ENCODE measurements around the gene KIAA0232.
"Not testable (repeated sequence)": the region's sequence is repeated elsewhere in the genome, so short reads cannot be mapped to it uniquely, and the experiment has no call there.

The KIAA0232 gene

DNA sequence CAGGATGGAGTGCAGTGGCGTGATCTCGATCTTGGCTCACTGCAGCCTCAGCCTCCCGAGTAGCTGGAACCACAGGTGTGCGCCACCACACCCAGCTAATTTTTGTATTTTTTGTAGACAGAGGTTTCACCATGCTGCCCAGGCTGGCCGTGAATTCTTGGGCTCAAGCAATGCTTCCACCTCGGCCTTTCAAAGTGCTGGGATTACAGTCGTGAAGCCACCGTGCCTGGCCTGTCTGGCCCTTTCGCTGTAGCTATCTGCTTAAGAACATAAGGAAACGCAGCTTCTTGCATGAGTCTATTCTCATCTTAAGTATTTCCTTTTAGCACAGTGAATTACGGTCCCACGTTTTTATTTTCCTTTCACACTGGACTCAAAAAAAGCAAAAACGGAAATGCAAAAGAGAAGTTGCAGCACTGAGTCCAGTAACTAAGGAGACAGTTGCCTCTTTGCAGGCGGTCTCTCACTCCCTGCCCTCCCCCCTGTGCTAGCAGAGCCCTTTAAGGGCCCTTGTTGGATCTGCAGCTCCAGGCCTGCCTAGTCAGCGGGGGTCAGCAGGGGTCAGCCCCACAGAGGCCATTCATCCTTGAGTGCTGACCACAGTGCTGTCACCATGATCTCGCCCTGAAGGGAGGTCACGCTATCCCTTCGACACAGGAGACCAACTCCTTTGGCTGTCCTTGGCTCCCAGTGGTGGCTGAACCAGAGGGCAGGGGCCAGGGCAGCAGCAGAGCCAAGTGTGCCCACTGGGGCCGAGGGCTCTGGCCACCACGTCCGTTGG is 105.3 kb downstream of the KIAA0232 start:
- DNase-seq, result no peak

DNA sequence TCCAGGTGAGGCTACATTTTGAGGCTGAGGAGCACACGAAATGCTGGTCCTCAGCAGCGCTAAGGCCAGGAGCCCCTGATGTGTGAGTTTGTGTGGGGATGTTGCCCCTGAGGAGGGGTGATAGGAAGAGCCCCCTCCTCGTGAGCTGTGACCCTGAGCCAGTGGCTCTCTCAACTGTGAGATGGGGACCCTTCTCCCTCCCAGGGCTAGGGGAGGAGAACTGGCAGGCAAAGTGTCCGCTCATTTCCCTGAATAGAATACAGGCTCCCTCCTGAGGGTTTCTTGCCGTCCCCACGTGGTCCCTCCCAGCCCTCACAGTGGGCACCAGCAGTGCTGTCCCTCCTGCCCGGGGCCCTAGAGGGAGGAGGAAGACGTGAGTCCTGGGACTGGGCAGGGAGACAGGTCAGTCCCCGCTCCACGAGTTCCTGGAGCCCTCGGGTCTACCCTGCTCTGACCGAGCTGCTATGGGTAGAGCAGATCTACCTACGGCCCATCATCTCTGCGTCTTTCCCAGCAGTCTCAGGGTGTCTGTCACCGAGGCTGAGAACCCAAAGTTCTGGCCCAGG is 106.1 kb downstream of the KIAA0232 start:
- DNase-seq, result no peak

DNA sequence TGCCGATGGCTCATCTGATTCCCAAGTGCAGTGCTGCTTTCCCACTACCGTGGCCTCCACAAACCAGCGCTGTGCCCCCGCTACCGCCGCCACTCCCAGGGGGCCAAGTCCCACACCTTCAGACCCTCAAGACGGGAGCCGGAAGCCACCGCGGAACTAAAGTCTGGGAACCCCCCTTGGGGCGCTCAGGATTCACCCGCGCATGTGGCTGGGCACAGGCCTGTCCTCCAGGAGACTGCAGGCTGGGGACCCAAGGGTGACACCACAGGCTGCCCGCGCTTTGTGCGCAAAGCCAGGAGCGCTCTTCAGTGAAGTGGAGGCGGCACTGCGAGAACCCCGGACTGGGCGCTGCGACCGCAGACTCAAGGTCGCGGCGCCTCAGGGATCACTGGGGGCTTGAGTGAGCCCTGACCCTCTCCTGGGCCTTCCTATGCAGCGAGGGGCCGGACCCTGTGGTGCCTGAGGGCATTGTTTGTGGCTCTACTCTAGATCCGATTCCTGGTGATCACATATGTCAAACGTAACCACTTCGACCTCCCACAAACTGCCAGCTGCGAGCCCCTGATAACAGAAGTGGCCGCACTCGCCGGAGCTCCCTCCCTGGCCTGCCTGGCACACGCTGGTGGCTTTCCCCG is 106.7 kb downstream of the KIAA0232 start:
- no peak for DNase-seq

DNA sequence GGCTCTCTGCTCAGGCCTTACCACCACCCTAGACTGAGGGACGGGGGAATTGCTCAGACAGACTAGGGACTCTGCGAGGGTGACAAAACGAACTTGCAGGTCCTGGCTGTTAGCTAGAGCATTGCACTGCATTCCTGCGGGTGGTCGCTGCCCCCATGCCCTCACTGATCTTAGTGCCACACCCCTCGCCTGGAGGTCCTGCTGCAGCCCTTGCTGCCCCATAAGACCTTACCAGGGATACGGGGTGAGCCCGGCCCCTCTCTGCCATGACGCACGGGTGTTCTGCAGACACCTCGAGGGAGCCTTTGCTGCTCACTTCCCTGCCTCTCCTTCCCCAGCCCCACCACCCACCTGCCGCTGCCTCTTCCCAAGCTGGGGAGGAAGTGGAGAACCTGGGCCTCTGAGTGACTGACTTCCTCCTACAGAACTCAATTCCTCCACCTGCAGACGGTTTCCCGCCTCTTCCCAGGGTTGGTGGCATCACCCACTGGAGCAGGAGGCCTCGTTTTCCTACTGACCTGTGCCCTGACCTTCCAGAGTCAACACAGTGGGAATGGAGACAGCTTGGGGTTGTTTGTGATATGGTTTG is 107.3 kb downstream of the KIAA0232 start:
- no peak for DNase-seq

DNA sequence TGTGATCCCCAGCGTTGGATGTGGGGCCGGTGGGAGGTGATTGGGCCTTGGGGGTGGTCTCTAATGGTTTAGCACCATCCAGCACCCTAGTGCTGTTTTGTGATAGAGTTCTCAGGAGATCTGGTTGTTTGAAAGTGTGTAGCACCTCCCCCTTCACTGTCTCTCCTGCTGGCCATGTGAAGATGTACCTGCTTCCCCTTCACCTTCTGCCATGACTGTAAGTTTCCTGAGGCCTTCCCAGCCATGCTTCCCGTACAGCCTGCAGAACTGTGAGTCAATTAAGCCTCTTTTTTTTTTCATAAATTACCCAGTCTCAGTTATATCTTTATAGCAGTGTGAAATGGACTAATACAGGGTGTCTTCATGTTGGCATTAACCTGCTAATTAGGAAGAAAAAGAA is 107.8 kb downstream of the KIAA0232 start:
- no peak for DNase-seq

DNA sequence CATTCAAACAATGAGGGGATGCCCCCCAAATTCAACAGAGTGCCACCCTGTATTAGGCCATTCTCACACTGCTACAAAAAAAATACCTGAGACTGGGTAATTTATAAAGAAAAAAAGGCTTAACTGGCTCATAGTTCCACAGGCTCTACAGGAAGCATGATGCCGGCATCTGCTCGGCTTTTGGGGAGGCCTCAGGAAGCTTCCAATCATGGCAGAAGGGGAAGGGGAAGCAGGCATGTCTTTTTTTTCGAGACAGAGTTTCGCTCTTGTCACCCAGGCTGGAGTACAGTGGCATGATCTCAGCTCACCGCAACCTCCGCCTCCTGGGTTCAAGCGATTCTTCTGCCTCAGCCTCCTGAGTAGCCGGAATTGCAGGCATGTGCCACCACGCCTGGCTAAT is 108.4 kb downstream of the KIAA0232 start:
- not testable (repeated sequence) for DNase-seq

DNA sequence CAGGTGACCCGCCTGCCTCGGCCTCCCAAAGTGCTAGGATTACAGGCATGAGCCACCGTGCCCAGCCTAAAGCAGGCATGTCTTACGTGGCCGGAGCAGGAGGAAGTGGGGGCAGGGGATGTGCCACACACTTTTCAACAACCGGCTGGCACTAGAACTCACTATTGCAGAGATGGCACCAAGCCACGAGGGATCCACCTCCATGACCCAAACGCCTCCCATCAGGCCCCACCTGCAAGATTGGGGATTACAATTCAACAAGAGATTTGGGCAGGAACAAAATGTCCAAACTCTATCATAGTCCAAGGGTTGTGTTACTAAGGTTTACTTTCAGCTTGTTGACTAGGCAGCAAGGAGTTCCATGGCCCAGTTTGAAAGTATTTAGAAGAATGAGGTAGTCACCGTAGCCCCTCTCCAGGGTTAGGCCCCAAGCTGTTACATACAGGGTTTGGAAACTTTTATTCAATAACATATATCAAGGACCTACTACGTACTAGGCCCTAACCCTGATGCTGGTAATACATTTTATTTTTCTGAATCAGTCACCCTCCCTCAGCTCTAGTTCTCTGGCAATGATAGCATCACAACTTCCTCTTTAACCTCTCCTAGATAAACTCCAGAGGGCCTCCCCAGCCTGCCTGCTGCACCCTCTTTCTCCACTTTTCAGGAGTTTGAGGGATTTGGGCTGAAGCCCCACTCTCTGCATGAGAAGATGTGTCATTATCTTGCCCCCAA is 109.1 kb downstream of the KIAA0232 start:
- DNase-seq, result no peak

DNA sequence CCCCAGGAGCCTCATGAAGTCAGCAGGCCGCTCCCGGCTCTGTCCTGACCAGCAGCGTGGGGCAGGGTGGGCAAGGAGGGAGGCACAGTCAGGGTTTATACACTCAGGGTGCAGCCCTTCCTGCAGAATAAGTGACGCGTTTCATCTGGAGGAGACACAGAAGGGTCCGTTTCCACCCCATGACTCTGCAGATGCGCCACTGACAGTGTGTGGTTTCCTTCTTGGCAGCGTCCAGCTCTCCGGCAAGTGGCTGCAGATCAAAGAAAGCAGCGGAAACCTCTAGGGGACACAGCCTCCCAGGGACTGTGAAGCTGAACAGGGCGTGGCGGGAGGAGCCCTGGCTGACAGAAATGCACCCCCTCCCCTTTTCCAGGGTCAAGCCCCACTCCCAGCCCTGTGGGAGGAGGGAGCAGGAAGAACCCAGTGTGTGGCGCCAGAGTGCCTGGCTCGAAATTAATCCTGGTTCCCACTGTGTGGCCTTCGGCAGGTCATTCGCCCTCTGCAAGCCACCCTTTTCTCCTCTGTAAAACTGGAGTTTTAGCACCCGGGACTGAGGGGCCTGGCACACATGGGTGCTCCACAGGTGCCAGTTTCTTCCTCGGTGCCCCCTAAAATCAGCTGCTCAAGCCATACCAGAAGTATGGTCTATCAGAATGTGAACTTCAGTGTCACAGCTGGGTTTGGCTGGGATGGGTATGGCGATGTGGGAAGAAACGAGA is 109.8 kb downstream of the KIAA0232 start:
- DNase-seq, result peak; percentile 36

DNA sequence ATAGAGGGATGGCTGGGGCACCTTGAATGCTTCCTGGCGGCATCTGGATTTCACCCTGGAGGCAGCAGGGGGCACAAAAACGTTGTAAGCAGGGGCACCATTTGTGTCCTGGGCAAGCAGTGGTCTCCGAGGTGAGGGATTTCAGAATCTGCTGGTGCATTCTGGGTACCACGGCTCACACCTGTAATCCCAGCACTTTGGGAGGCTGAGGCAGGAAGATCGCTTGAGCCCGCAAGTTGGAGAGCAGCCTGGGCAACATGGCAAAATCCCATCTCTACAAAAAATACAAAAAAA is 110.3 kb downstream of the KIAA0232 start:
- no peak for DNase-seq

DNA sequence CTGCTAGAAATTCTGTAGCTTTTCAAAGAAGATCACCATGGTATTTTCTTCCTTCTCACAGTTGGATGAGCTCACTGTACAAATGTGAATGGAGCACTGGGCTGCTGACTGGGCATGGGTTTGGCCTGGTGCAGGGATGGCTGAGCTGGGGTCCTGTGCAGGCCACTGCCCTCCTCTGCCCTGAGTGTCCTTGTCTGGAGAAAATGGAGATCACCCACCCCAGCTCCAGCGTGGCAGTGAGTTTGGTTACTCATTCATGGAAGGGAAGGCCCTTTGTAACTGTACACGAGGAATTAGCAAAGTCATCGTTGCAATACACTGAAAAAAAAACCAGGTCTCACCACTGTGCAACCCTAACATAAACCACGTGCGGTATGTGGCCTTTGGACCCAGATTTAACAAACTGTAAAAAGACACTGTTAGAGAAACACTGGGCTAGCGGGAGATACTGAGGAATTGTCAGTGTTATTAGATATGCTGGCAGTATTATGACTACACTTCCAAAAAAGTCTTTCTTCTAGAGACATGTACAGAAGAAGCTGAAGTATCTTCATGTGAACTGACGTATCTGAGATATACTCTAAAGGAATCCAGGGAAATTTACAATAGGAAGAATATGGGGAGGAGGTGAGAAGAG is 111.0 kb downstream of the KIAA0232 start:
- DNase-seq, result no peak

DNA sequence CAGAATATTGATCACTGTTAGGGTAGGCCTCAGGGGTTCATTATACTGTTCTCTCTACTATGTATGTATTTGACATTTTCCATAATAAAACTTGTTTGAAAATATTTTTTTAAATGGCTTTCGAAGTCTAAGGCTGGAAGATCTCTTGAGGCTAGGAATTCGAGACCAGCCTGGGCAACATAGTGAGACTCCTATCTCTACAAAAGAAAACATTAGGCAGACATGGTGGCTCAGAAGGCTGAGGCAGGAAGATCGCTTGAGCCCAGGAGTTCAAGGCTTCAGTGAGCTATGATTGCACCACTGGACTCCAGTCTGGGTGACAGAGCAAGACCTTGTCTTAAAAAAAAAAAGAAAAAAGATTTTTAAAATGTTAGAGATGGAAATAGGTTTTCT is 111.6 kb downstream of the KIAA0232 start:
- DNase-seq, result no peak

DNA sequence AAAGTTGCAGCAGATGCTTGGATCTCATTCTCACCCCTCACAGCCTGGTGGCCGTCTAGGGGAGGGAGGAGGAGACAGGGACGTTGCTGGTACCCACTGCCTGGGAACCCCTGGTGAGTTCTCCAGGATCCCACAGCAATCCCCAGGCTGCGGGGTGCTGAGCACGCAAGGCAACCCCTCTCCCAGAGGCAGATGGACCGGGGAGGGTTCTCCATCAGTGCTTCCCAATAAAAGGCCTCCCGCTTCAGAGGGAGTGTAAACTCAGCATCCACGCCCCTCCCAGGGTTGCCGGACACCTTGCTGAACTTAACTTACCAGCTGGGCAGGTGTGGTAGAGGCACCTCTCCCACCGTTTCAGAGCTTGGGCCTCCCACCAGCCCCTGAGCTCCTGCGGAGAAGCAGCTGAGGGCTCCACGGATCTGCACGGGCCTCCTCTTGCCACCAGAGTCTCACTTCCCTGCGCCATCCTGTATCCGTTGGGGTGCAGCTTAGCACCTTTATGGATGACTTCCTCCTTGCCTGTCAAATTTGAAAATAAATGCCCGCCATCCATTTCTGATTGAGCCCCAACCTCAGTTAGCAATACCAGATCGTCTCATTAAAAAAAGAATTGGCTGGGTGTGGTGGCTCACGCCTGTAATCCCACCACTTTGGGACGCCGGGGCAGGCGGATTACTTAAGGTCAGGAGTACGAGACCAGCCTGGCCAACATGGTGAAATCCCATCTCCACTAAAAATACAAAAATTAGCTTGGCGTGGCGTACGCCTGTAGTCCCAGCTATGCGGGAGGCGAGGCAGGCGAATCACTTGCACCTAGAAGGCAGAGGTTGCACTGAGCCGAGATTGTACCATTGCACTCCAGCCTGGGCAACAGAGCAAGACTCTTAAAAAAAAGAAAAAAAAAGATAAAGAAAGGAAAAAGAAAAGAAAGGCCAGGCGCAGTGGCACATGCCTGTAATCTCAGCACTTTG is 112.3 kb downstream of the KIAA0232 start:
- no peak for DNase-seq

DNA sequence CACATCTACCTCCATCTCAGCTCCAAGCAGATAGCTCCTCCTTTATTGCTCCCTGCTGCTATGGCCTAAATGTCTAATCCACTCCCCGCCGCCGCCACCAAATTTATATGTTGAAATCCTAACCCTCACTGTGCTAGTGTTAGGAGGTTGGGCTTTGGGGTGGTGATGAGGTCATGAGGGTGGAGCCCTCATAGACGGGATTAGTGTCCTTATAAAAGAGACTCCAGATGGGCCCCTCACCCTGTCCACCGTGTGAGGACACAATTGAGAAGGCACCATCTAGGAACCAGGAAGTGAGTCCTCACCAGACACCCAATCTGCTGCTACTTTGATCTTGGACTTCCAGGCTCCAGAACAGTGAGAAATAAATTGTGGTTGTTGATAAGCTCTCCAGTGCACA is 113.5 kb downstream of the KIAA0232 start:
- no peak for DNase-seq

DNA sequence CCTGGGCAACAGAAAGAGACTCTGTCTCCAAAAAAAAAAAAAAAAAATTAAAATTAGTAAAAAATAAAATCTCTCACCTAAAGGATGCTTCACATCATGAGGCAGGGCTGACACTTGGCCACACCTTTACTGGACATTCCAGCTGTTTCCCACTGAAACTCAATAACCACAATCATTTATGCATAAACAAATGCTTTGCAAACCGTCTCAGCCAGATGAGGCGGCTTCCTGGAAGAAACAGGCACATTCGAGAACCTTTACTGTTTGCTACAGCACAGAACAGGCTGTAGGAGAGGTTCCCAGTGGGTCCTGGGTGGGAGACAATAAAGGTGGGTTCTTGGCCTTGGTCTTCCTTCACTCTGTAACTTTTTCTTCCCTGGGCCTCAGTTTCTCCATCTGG is 116.2 kb downstream of the KIAA0232 start:
- DNase-seq, result no peak

DNA sequence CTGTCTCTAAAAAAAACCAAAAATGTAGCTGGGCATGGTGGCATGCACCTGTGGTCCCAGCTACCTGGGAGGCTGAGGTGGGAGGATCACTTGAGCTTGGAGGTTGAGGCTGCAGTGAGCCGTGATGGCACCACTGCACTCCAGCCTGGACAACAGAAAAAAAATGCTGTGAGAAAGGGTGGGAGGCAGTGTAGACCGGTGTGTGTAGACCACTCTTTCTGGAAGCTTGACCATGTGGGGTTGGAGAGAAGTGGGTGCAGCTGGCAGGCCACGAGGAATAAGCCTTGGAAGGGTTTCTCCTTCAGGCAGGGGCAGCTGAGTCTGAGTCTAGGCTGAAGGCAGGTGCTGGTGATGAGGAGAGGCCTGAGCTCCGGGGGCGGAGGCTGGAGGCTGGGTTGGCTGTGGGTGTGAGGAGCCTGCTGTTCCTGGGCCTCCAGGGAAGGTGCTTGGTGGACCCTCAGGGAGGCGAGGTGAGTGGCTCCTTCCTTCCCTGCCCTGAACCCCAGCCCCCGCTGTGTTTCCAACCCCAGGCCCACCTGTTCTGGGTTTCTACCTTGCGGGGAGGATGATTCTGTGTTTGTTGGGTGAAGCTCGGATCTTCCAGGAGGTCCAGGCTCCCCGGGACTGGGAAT is 117.8 kb downstream of the KIAA0232 start:
- DNase-seq, result no peak

DNA sequence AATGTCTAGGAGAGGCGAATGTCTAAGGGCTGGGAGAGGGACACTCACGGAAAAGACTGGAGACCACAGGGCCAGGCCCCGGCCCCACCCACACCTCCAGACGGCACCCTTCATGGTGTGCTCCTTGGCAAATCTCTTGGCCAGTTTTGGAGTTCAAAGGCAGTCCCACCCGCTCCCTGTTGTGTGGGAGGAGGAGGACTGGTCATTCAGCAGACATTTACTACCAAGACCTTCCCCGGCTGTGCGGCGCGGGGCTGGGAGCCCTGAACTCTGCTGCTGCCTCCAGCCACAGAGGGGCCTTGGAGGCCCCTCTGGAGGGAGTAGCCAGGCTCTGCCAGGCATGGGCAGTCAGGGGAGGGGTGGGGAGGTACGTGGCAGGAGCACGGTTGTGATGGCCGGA is 118.4 kb downstream of the KIAA0232 start:
- no peak for DNase-seq

DNA sequence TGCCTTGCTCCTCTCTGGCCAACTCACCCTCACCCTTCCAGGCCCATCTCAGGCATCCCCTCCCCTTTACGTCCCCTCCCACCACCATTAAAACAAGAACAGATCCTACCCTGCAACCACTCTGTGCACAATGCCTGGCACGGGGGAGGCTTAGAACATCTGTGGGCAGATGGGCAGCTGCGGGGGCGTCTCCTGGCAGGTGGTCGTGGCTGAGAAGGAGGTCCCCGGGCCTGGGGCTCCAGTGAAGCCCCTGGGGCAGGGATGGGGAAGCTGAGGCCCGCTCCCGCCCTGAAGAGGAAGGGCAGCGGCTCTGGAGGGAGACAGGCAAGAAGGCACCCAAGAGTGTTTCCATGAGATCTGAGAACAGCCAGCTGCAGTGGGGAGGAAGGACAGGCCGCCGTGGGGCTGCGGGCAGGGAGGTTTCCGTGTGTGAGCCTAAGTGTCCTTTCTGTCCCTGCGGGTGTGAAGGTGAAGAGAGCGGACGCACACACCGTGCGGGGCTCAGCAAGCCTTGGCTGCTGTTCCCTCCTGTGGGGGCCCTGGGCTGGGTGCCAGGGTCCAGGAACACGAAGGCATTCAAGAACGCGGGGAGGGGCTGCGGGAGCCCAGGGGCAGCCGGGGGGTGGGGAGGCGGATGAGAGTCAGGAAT is 119.3 kb downstream of the KIAA0232 start:
- no peak for DNase-seq

DNA sequence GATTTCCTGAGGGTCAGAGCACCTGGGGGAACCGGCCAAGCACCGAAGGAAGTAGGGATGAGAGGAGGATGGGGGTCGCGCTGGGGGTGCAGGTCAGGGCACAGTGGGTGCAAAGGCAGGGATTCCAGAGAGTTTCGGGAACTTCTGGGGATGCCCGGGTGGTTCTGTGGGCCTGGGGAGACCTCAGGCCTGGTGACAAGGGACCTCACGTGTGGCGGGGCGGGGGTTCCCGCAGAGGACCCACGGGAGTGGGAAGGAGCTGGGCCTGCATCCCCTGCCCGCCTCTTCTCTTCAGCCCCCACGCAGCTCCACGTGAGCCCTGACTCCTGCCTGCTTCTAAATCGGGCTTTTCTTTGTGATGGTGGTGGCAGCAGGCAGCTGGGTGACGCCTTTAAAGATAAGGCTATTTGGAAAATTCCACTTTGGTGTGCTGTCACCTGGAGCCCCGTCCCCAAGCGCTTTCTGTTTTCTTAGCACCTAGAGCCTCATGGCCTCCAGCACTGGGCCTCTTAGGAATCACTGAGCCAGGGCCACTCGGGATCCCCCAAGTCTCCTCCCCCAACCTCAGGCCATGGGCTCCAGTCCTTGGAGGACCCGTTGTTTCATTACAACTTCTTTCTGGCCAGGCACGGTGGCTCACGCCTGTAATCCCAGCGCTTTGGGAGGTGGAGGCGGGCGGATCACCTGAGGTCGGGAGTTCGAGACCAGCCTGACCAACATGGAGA is 120.0 kb downstream of the KIAA0232 start:
- DNase-seq, result no peak
